Measurements from ENCODE around the gene ORC3.
"Not testable (repeated sequence)": the region's sequence is repeated elsewhere in the genome, so short reads cannot be mapped to it uniquely, and the experiment has no call there.

The ORC3 gene

DNA sequence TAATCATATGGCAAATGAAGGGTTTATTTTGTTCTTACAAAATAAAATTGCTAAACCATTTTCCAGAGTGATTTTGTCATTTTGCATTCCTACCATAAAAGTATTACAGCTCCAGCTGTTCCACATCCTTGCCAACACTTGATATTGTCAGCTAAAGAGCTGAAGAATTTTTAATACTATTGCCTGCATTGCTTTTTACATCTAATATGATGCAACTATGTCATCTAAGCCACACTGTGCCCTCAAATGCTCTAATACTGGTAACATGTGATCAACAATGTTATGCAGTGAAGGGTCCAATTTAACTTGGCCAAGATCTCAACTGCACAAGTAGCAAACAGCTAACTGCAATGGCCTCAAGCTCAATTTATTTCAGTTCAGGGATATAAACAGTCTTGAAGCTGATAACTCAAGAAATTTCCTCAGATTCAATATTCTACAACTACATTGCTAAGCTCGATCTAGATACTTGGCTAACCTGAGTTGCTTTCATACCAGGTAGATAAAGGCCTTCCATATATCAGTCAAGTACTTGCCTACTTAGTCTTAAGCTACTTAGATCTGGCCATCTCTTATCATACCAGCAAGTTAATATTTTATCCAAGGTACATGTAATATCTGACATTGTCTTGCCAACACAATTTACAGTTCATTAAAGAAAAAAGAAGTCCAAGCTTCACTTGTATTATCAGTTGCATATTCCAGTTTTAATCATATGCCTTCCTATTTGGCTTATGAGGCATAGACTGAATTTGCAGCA is 95.1 kb downstream of the ORC3 start:
- TF ChIP-seq, protein P1, sequence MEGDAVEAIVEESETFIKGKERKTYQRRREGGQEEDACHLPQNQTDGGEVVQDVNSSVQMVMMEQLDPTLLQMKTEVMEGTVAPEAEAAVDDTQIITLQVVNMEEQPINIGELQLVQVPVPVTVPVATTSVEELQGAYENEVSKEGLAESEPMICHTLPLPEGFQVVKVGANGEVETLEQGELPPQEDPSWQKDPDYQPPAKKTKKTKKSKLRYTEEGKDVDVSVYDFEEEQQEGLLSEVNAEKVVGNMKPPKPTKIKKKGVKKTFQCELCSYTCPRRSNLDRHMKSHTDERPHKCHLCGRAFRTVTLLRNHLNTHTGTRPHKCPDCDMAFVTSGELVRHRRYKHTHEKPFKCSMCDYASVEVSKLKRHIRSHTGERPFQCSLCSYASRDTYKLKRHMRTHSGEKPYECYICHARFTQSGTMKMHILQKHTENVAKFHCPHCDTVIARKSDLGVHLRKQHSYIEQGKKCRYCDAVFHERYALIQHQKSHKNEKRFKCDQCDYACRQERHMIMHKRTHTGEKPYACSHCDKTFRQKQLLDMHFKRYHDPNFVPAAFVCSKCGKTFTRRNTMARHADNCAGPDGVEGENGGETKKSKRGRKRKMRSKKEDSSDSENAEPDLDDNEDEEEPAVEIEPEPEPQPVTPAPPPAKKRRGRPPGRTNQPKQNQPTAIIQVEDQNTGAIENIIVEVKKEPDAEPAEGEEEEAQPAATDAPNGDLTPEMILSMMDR (IDR thresholded peaks at IDR 0.05; ENCODE audit: insufficient read depth, low read depth, low read length, missing control alignments): no peak
- no peak for DNase-seq (ENCODE audit: low read depth)
- no peak overlapping the region for H3K4me3 ChIP-seq (ENCODE audit: low read depth, low read length)

DNA sequence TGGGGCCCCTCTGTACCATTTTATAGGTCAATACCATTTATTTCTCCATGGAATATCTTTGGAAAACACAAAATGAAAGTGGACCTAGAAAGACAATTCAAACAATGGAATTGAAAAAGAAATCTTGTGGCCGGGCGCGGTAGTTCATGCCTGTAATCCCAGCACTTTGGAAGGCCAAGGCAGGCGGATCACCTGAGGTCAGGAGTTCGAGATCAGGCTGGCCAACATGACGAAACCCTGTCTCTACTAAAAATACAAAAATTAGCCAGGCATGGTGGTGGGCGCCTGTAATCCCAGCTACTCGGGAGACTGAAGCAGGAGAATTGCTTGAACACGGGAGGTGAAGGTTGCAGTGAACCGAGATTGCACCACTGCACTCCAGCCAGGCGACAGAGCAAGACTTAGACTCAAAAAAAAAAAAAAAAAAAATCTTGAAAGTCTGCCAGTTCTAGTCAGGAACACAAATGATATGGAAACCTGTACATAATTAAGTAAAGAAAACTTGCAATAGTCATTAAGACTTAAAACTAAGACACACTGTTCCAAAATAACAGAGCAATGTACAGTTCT is 96.8 kb downstream of the ORC3 start:
- DNase-seq (ENCODE audit: low read depth); H3K4me3 ChIP-seq (ENCODE audit: low read depth, low read length): not testable (repeated sequence)

DNA sequence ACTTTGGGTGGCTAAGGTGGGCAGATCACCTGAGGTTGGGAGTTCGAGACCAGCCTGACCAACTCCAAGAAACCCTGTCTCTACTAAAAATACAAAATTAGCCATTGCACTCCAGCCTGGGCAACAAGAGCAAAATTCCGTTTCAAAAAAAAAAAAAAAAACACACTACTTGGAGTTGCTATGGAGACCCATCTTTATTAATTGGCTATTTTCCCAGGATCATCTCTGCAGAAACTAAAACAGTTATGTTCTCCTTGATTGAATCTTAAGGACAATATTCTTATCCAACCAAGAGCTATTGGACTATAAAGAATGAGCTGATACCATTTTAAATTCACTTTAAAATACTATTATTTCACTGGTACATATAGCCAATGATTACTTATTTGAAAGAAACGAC is 97.4 kb downstream of the ORC3 start:
- TF ChIP-seq, protein P1 (IDR thresholded peaks at IDR 0.05; ENCODE audit: insufficient read depth, low read depth, low read length, missing control alignments): no peak
- no peak overlapping the region for H3K4me3 ChIP-seq (ENCODE audit: low read depth, low read length)
- DNase-seq (ENCODE audit: low read depth): no peak

DNA sequence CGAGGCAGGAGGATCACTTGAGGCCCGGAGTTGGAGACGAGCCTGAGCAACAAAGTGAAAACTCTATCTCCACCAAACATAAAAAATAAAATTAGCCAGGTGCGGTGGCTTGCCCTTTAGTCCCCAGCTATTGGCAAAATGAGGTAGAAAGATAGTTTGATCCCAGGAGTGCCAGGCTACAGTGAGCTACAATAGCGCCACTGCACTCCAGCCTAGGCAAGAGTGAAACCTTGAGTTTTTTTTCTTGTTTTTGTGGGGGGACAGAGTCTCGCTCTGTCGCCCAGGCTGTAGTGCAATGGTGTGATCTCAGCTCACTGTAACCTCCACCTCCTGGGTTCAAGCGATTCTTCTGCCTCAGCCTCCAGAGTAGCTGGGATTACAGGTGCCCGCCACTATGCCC is 98.0 kb downstream of the ORC3 start:
- not testable (repeated sequence) for H3K4me3 ChIP-seq (ENCODE audit: low read depth, low read length); DNase-seq (ENCODE audit: low read depth)

DNA sequence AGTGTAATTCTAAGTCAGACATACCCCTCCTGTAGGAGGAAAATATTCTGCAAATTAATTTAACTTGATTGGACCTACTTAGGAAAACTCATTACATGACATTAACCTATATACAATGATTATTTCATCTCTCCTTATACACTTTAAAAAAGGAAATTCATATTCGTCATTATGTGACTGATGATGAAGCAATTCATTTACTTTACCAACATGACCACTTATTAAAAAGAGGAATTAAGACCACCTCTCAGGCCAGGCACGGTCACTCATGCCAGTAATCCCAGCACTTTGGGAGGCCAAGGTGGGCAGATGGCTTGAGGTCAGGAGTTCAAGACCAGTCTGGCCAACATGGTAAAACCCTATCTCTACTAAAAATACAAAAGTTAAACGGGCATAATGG is 100.5 kb downstream of the ORC3 start:
- DNase-seq (ENCODE audit: low read depth): no peak
- H3K4me3 ChIP-seq (ENCODE audit: low read depth, low read length): no peak overlapping the region
- TF ChIP-seq, protein P1 (IDR thresholded peaks at IDR 0.05; ENCODE audit: insufficient read depth, low read depth, low read length, missing control alignments): no peak

DNA sequence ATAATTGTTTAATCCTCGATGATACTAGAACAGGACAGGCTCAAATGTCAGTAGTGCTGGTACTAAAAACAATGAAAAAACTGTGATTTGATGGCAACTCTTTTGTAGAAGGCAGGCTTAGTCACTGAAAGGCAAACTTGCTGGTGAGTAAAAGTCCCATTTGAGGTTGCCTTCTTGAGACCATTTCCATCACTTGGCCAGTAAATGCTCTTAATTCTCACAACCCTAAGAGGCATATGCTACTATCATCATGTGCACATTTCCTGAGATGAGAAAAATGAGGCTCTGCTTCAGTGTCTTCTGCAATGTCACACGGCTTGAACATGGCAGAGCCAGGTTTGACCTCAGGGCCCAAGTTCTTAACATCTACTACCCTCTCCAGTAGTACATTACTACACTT is 102.2 kb downstream of the ORC3 start:
- DNase-seq (ENCODE audit: low read depth): peak; percentile 45
- H3K4me3 ChIP-seq (ENCODE audit: low read depth, low read length): no peak overlapping the region
- TF ChIP-seq, protein P1 (IDR thresholded peaks at IDR 0.05; ENCODE audit: insufficient read depth, low read depth, low read length, missing control alignments): no peak

DNA sequence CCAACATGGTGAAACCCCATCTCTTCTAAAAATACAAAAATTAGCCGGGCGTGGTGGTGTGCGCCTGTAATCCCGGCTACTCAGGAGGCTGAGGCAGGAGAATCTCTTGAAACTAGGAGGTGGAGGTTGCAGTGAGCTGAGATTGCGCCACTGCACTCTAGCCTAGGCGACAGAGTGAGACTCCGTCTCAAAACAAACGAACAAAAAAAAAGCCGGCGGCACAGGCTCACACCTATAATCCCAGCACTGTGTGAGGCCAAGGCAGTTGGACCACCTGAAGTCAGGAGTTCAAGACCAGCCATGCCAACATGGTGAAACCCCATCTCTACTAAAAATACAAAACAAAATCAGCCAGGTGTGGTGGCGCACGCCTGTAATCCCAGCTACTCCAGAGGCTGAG is 106.9 kb downstream of the ORC3 start:
- peak overlapping the region; percentile 7; the same call in 1 of the 2 replicates for H3K4me3 ChIP-seq (ENCODE audit: low read depth, low read length)
- not testable (repeated sequence) for DNase-seq (ENCODE audit: low read depth)

DNA sequence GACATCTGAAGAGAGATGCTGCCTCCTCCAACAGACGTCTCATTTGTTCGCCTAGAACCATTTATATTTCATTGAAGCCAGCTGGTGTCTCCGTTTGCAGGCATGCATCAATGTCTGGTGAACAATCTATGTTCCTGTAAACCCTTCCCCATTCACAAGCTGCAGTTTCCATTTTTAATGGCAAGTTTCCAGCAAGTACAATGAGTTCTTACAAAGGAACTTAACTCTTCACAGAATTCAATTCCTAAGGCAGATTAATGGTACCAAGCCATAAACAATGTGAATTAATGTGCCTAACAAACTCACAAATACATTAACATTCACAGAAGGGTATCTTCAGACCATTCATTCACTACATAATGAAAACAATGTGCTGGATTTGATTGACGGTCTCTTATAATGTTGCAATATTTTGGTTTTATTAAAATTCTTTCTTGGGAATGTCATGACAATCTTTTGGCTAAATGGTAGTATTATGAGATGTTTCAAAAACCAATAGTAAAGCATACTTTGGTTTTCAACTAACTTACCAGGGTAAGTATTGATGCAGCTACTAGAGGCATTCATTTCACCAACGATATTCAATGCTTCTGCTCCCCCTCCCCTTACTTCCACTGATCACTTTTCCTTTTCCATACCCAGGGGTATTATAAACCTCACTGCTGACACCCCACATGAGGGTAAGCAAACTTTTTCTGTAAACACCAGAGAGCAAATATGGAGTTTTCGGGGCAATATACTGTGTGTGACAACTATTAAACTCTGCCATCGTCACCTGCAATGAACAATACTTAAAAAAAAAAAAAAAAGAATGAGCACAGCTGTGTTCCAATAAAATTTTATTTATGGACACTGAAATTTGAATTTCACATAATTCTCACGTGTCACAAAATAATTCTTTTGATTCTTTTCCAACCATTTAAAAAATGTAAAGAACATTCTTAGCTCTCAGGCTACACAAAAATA is 107.9 kb downstream of the ORC3 start:
- TF ChIP-seq, protein P1 (IDR thresholded peaks at IDR 0.05; ENCODE audit: insufficient read depth, low read depth, low read length, missing control alignments): no peak
- DNase-seq (ENCODE audit: low read depth): peak; percentile 42
- H3K4me3 ChIP-seq (ENCODE audit: low read depth, low read length): peak overlapping the region; percentile 98

Data from GM12865 (cell line).